ENCODE data around the gene NOXRED1.
"Not testable (repeated sequence)": the region's sequence is repeated elsewhere in the genome, so short reads cannot be mapped to it uniquely, and the experiment has no call there.

The NOXRED1 gene, protein sequence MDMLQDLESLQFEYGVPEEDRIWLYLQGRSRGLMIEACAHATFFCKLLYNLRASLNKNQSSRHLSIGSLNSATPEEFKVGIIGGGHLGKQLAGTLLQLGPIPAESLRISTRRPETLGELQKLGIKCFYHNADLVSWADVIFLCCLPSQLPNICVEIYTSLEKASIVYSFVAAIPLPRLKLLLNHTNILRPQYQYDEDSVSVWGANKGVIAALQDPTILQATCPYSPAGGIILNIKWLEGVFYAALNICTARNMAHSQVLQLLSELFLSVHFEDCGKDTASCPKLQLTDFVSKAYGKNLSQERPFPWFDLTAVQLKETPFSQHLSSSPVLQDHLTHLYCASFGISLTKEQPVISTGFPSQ

DNA sequence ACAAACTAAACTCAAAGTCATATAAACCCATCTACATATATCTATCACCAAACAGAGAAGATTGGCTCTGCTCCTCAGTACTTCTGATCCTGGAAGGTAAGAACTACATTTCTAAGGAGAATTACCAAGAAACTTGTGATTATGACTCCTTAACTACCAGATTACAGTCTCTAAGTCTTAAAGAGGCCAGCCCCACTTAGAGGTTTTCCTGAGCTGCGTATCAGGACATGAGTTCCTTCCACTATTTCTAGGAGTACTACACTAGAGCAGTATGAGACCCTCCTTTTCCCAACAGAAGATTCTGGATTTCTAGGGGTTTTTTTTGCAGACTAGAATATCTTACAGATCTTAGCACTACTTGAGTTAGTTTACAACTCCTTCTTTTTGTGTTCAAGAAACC, at the start of gene NOXRED1:
TSS of gene NOXRED1 (minus strand) at position 101 of the 400 bp plus-strand sequence. CDS start 634 bp downstream, outside the sequence.
- DNase-seq: no peak

GRCh38 chr14:77470224-77470870, 47.0 kb upstream of the NOXRED1 start:
- DNase-seq: no peak

GRCh38 chr14:77469539-77469938, 46.2 kb upstream of the NOXRED1 start:
- DNase-seq: no peak

- DNase-seq: no peak
These were observed 45.8 kb upstream of the NOXRED1 start for GRCh38 chr14:77469067-77469505.

- DNase-seq: no peak
These were observed 44.5 kb upstream of the NOXRED1 start for GRCh38 chr14:77467801-77468200.

DNA sequence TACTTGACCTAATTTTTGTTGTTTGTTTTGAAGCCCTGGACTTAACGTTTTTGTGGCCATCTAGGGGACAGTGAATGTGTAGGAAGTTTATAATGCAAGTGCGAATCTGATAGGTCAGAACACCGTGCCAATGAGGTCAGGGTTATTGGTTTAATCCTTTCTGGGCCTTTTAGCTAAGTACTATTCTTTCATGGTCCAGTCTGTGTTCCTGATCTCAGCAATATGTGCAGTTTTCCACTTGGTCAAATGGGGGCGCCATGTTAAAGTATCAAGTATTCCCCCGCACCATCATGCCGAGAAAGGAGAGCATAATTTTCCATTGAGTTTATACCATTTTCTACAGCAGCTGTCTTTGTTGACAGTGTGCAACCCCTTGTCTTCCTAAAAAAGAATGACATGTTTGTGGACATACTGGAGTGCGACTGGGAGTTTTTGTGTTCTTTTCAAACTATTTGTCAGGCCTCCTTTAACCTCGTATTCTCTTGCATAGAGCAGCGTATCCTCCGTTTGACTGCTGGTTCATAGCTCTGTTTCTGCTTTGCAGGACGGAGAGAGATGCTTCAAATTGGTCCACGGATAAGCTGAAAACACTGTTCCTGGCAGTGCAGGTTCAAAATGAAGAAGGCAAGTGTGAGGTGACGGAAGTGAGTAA, 35.9 kb upstream of the NOXRED1 start:
- peak; percentile 92 for DNase-seq

DNA sequence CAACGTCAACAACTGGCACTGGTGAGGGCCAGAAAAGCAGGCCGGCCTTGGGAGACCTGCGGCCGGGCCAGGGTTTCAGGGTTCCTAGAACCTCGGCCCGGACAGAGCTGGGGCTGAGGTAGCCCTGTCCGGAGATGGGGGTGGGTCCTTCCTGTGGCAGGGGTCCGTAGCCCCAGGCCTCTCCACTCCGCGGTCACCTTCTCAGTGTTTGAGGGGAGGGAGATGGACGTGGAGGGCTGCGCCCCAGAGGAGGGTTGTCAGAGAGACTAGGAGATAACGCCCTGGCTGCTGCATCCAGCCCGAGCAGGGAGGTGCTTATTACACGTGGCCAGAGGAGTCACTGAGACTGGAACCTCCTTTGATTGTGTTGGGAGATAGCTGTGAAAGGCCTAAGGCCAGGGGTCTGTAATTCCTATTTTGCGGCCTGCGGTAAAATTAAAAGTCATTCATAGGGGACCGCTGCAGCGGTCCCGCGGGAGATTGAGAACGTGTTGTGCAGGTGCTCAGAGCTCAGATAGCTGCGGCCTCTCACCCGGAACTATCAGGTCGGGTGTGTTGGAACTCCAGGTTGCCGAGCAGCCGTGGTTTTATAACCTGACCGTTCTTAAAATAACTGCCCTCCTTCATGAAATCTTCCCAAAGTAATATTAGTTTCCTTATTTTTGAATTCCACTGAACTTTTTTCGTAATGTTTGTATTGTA, 35.1 kb upstream of the NOXRED1 start:
- peak; percentile 93 for DNase-seq

- DNase-seq: peak; percentile 100
These were observed 34.4 kb upstream of the NOXRED1 start, which contains the start of the genes AHSA1 and VIPAS39 for GRCh38 chr14:77457522-77458248. AHSA1 (plus strand) TSS chr14:77458093; CDS start chr14:77458190, 97 bp downstream. VIPAS39 (minus strand) TSS chr14:77457601; CDS start chr14:77454102, 3,499 bp downstream.

DNA sequence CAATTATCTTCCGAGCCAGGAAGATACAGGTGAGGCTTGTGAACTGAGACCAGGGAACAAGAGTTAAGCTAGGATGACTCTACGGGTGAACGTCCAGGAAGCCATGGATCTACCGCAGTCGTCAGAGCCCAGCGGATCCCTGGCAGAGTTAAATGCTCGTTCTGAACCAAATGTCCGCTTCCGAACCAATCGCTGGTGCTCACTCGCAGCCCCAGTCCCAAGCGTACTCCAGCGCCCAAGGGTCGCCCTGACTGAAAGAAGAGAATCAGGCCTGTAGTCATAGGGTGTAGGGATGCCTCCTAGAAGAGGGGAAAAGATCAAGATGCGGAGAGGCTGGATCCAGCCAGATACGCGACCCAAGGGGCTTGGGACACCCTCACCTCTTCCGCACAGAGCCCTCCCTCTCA, 33.8 kb upstream of the NOXRED1 start:
- no peak for DNase-seq

- DNase-seq: no peak
These were observed 32.8 kb upstream of the NOXRED1 start for GRCh38 chr14:77455966-77456640.

DNA sequence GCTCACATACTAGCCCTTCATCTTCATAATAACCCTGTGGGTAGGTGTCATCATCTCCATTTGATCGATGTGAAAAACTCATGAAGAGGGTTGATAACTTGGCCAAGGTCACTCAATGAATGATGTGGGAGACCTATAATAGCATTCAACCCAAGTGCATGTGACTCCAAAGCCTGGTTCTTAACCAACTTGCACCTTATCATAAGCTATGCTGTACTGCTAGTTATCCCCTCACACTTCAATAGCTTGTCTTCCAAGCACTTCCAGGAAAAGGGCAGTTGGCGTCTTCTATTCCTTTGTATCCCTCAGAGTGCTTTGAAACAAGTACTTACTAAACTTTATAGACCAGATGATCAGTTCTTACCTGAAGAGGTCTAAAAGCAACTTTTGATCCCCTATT, 18.9 kb upstream of the NOXRED1 start:
- DNase-seq: no peak

DNA sequence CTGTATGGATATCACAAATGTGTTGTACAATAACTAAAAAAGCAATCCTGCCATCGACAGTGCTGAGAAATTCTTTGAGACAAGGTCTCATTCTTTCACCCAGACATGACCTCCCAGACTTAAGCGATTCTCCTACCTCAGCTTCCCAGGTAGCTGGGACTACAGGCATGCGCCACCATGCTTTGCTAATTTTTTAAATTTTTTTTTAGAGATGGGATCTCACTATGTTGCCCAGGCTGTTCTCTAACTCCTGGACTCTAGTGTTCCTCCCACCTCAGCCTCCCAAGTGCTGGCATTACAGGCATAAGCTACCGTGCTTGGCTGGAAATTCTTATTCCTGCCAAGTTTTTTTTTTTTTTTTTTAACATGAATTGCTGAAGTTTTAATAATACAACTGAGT, 16.5 kb upstream of the NOXRED1 start:
- DNase-seq: no peak

GRCh38 chr14:77438596-77438995, 15.3 kb upstream of the NOXRED1 start:
- DNase-seq: no peak

DNA sequence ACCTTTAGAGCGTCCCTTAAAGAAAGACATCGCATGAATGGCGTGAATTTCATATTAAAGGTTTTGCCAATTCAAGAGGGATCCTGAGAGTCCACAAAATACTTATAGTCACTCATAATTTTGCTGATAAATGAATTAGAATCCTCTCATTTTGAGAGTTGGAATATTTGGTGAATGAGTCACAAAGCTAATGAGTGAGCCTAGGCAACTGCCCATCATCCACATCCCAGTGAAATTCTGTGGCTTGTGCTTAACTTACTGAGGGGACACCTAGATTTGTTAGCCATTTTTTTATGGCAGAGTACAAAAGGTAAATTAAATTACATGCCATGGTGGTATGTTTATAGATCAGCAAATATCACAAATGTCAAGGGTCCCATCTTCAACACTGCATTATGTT, 12.7 kb upstream of the NOXRED1 start:
- no peak for DNase-seq

GRCh38 chr14:77426396-77426795, 3.1 kb upstream of the NOXRED1 start:
- no peak for DNase-seq

GRCh38 chr14:77424862-77425261, 1.5 kb upstream of the NOXRED1 start:
- DNase-seq: no peak

- DNase-seq: peak; percentile 46
These were observed 2.1 kb downstream of the NOXRED1 start for GRCh38 chr14:77421201-77421600.

DNA sequence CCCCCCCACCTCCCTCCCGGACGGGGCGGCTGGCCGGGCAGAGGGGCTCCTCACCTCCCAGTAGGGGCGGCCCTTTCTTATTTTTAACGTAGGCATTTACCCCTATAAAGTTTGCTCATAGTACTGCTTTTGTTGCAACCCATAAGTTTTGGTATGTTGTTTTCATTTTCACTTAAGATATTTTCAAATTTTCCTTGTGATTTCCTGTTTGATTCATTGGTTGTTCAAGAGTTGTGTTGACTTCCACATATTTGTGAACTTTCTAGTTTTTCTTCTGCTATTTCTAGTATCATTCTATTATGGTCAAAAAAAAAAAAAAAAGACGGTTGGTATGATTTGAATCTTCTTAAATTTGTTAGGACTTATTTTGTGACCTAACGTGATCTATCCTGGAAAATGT, 6.5 kb downstream of the NOXRED1 start:
- DNase-seq: no peak

DNA sequence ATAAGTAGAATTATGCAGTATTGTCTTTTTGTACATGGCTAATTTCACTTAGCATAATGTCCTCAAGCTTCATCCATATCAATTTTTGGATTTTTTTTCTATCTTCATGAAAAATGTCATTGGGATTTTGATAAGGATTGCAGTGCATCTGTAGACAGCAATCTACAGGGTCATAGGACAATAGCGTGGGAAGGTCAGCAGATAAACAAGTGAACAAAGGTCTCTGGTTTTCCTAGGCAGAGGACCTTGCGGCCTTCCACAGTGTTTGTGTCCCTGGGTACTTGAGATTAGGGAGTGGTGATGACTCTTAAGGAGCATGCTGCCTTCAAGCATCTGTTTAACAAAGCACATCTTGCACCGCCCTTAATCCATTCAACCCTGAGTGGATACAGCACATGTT, 7.2 kb downstream of the NOXRED1 start:
- DNase-seq: not testable (repeated sequence)

GRCh38 chr14:77415403-77416030, 7.8 kb downstream of the NOXRED1 start:
- DNase-seq: not testable (repeated sequence)

DNA sequence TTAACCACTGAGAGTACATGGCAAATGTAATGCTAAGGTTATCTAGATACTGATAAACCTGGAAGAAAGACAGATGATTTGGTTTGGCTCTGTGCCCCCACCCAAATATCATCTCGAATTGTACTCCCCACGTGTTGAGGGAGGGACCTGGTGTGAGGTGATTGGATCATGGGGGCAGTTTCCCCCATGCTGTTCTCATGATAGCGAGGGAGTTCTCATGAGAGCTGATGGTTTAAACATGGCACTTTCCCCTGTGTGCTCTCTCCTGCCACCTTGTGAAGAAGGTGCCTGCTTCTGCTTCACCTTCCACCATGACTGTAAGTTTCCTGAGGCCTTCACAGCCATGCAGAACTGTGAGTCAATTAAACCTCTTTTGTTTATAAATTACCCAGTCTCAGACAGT, 14.2 kb downstream of the NOXRED1 start:
- DNase-seq: peak; percentile 77

Measured in hematopoietic multipotent progenitor cell treated with erythropoietin and hydrocortisone succinate and interleukin-3 and kit ligand, for 6 days (in vitro differentiated cells).